IPS-15b (cell line): ENCODE measurements around the gene PDXP.
"Not testable (repeated sequence)": the region's sequence is repeated elsewhere in the genome, so short reads cannot be mapped to it uniquely, and the experiment has no call there.

Experiments used
- H3K27me3 ChIP-seq: one replicate; pipeline ENCODE4 v1.6.1; 2013; ENCODE audit warnings: low read length; ENCODE audit not compliant: control insufficient read depth, insufficient read depth
- H3K36me3 ChIP-seq: one replicate; pipeline ENCODE4 v1.6.1; 2013; ENCODE audit warnings: low read length; ENCODE audit not compliant: control insufficient read depth, insufficient read depth
- H3K4me1 ChIP-seq: one replicate; pipeline ENCODE4 v1.6.1; 2013; ENCODE audit warnings: mild to moderate bottlenecking, low read length; ENCODE audit not compliant: control insufficient read depth, insufficient read depth
- H3K4me3 ChIP-seq: one replicate; pipeline ENCODE4 v1.5.1; 2013; ENCODE audit warnings: low read depth, low read length
- H3K9ac ChIP-seq: one replicate; pipeline ENCODE4 v1.6.1; 2013; ENCODE audit warnings: low read depth, mild to moderate bottlenecking, low read length
- H3K9me3 ChIP-seq: one replicate; pipeline ENCODE4 v1.6.1; 2013; ENCODE audit warnings: mild to moderate bottlenecking, low read length; ENCODE audit not compliant: control insufficient read depth, insufficient read depth

Gene PDXP

GRCh38 chr22:37639771-37640590, 18.5 kb upstream of the PDXP start:
- no peaks in the 10 kb centered on the region for H3K27me3 ChIP-seq
- no peaks in the 10 kb centered on the region for H3K9me3 ChIP-seq
- H3K36me3 ChIP-seq: peaks cover 18% of the 10 kb centered on the region
- H3K9ac ChIP-seq: peak overlapping the region; percentile 70
- H3K4me3 ChIP-seq: peak overlapping the region; percentile 88
- H3K4me1 ChIP-seq: peaks cover 11% of the 10 kb centered on the region

GRCh38 chr22:37640591-37641560, 17.6 kb upstream of the PDXP start:
- peaks cover 11% of the 10 kb centered on the region for H3K4me1 ChIP-seq
- H3K4me3 ChIP-seq: peak overlapping the region; percentile 88

GRCh38 chr22:37641561-37641949, 17.0 kb upstream of the PDXP start:
- H3K4me1 ChIP-seq: peaks cover 11% of the 10 kb centered on the region
- no peak overlapping the region for H3K9ac ChIP-seq
- no peaks in the 10 kb centered on the region for H3K9me3 ChIP-seq
- no peak overlapping the region for H3K4me3 ChIP-seq
- peaks cover 29% of the 10 kb centered on the region for H3K36me3 ChIP-seq
- no peaks in the 10 kb centered on the region for H3K27me3 ChIP-seq

More at GRCh38 chr22:37640591-37641560, 17.6 kb upstream of the PDXP start:
- Histone ChIP-seq H3K9me3 (no peaks in the 10 kb centered on the region), H3K36me3 (peaks cover 27% of the 10 kb centered on the region), H3K27me3 (no peaks in the 10 kb centered on the region), H3K9ac (peak overlapping the region; percentile 65)

GRCh38 chr22:37643225-37643847, 15.2 kb upstream of the PDXP start:
- no peaks in the 10 kb centered on the region for H3K27me3 ChIP-seq
- H3K4me3 ChIP-seq: no peak overlapping the region
- H3K4me1 ChIP-seq: peaks cover 6% of the 10 kb centered on the region
- peaks cover 41% of the 10 kb centered on the region for H3K36me3 ChIP-seq
- H3K9ac ChIP-seq: no peak overlapping the region
- H3K9me3 ChIP-seq: no peaks in the 10 kb centered on the region

- Histone ChIP-seq H3K27me3 (no peaks in the 10 kb centered on the region), H3K9ac (no peak overlapping the region), H3K36me3 (peaks cover 60% of the 10 kb centered on the region), H3K4me1 (no peaks in the 10 kb centered on the region), H3K4me3 (no peak overlapping the region), H3K9me3 (no peaks in the 10 kb centered on the region)
These were observed 11.2 kb upstream of the PDXP start for GRCh38 chr22:37647317-37647716.

GRCh38 chr22:37647928-37648327, 10.6 kb upstream of the PDXP start:
- Histone ChIP-seq H3K27me3 (no peaks in the 10 kb centered on the region), H3K4me1 (no peaks in the 10 kb centered on the region), H3K4me3 (no peak overlapping the region), H3K9me3 (no peaks in the 10 kb centered on the region), H3K9ac (no peak overlapping the region), H3K36me3 (peaks cover 60% of the 10 kb centered on the region)

GRCh38 chr22:37650463-37651136, 7.9 kb upstream of the PDXP start:
- Histone ChIP-seq H3K27me3 (no peaks in the 10 kb centered on the region), H3K9ac (no peak overlapping the region), H3K4me1 (no peaks in the 10 kb centered on the region), H3K4me3 (no peak overlapping the region), H3K36me3 (peaks cover 52% of the 10 kb centered on the region), H3K9me3 (no peaks in the 10 kb centered on the region)

- Histone ChIP-seq H3K4me3 (no peak overlapping the region), H3K9me3 (no peaks in the 10 kb centered on the region), H3K27me3 (no peaks in the 10 kb centered on the region), H3K4me1 (no peaks in the 10 kb centered on the region), H3K36me3 (peaks cover 26% of the 10 kb centered on the region), H3K9ac (no peak overlapping the region)
These were observed 3.8 kb upstream of the PDXP start for GRCh38 chr22:37654563-37655251.

- Histone ChIP-seq H3K4me1 (no peaks in the 10 kb centered on the region), H3K4me3 (no peak overlapping the region), H3K9ac (no peak overlapping the region), H3K36me3 (peaks cover 21% of the 10 kb centered on the region), H3K27me3 (no peaks in the 10 kb centered on the region), H3K9me3 (no peaks in the 10 kb centered on the region)
These were observed 3.3 kb upstream of the PDXP start for GRCh38 chr22:37655252-37655563.

GRCh38 chr22:37656583-37656982, 1.9 kb upstream of the PDXP start:
- not testable (repeated sequence) for H3K9me3 ChIP-seq, H3K9ac ChIP-seq, H3K4me1 ChIP-seq, H3K27me3 ChIP-seq, H3K4me3 ChIP-seq
- H3K36me3 ChIP-seq: peaks cover 18% of the 10 kb centered on the region
